ENCODE results near the gene RSPO4.
A peak's percentile ranks its signal among the peaks of the same experiment; 100 is the strongest.

The RSPO4 gene

GRCh38 chr20:952196-952795, 49.8 kb downstream of the RSPO4 start:
- no peak for DNase-seq
- TF ChIP-seq GATA1 (IDR thresholded peaks at IDR 0.05; ENCODE audit: low read depth, low read length) (no peak), POLR2A (IDR thresholded peaks at IDR 0.05; ENCODE audit: low read length) (no peak)

- peak in 1 of 2 experiments; percentile 8 for DNase-seq
- TF ChIP-seq POLR2A (IDR thresholded peaks at IDR 0.05; ENCODE audit: low read length) = no peak
- no peak for TF ChIP-seq GATA1 (IDR thresholded peaks at IDR 0.05; ENCODE audit: low read depth, low read length)
Observed at GRCh38 chr20:951384-952169, 50.5 kb downstream of the RSPO4 start.

GRCh38 chr20:949717-950116, 52.4 kb downstream of the RSPO4 start:
- DNase-seq = no peak
- TF ChIP-seq POLR2A (IDR thresholded peaks at IDR 0.05; ENCODE audit: low read length) (no peak), GATA1 (IDR thresholded peaks at IDR 0.05; ENCODE audit: low read depth, low read length) (no peak)

- DNase-seq = no peak
- no peak for TF ChIP-seq POLR2A (IDR thresholded peaks at IDR 0.05; ENCODE audit: low read length)
- TF ChIP-seq GATA1 (IDR thresholded peaks at IDR 0.05; ENCODE audit: low read depth, low read length) = no peak
Observed at GRCh38 chr20:946826-947225, 55.3 kb downstream of the RSPO4 start.

- DNase-seq = no peak
- TF ChIP-seq GATA1 (IDR thresholded peaks at IDR 0.05; ENCODE audit: low read depth, low read length) (no peak), POLR2A (IDR thresholded peaks at IDR 0.05; ENCODE audit: low read length) (no peak)
Observed at GRCh38 chr20:945841-946240, 56.3 kb downstream of the RSPO4 start.

GRCh38 chr20:944774-945410, 57.2 kb downstream of the RSPO4 start:
- DNase-seq = no peak
- TF ChIP-seq GATA1 (IDR thresholded peaks at IDR 0.05; ENCODE audit: low read depth, low read length) (no peak), POLR2A (IDR thresholded peaks at IDR 0.05; ENCODE audit: low read length) (no peak)

- TF ChIP-seq GATA1 (IDR thresholded peaks at IDR 0.05; ENCODE audit: low read depth, low read length) (no peak), POLR2A (IDR thresholded peaks at IDR 0.05; ENCODE audit: low read length) (no peak)
- no peak for DNase-seq
Observed at GRCh38 chr20:944148-944547, 58.0 kb downstream of the RSPO4 start.

GRCh38 chr20:942611-943010, 59.5 kb downstream of the RSPO4 start:
- DNase-seq = no peak

GRCh38 chr20:940926-941325, 61.2 kb downstream of the RSPO4 start:
- TF ChIP-seq GATA1 (IDR thresholded peaks at IDR 0.05; ENCODE audit: low read depth, low read length) (no peak), POLR2A (IDR thresholded peaks at IDR 0.05; ENCODE audit: low read length) (no peak)
- DNase-seq = no peak

More at GRCh38 chr20:942611-943010, 59.5 kb downstream of the RSPO4 start:
- TF ChIP-seq POLR2A (IDR thresholded peaks at IDR 0.05; ENCODE audit: low read length) (no peak), GATA1 (IDR thresholded peaks at IDR 0.05; ENCODE audit: low read depth, low read length) (no peak)

GRCh38 chr20:939606-940005, 62.5 kb downstream of the RSPO4 start:
- DNase-seq = no peak
- TF ChIP-seq GATA1 (IDR thresholded peaks at IDR 0.05; ENCODE audit: low read depth, low read length) = no peak
- no peak for TF ChIP-seq POLR2A (IDR thresholded peaks at IDR 0.05; ENCODE audit: low read length)

GRCh38 chr20:934186-934840, 67.8 kb downstream of the RSPO4 start:
- TF ChIP-seq POLR2A (IDR thresholded peaks at IDR 0.05; ENCODE audit: low read length) (no peak), GATA1 (IDR thresholded peaks at IDR 0.05; ENCODE audit: low read depth, low read length) (no peak)

GRCh38 chr20:933029-933428, 69.1 kb downstream of the RSPO4 start:
- TF ChIP-seq POLR2A (IDR thresholded peaks at IDR 0.05; ENCODE audit: low read length) (no peak), GATA1 (IDR thresholded peaks at IDR 0.05; ENCODE audit: low read depth, low read length) (no peak)
- DNase-seq = peak in 1 of 2 experiments; percentile 16

More at GRCh38 chr20:934186-934840, 67.8 kb downstream of the RSPO4 start:
- no peak for DNase-seq

- TF ChIP-seq GATA1 (IDR thresholded peaks at IDR 0.05; ENCODE audit: low read depth, low read length) (no peak), POLR2A (IDR thresholded peaks at IDR 0.05; ENCODE audit: low read length) (no peak)
- peak; percentile 24 to 45 for DNase-seq
Observed at GRCh38 chr20:931401-931800, 70.7 kb downstream of the RSPO4 start.

- TF ChIP-seq GATA1 (IDR thresholded peaks at IDR 0.05; ENCODE audit: low read depth, low read length) = no peak
- TF ChIP-seq POLR2A (IDR thresholded peaks at IDR 0.05; ENCODE audit: low read length) = no peak
- DNase-seq = no peak
Observed at GRCh38 chr20:926670-927069, 75.4 kb downstream of the RSPO4 start.
